HG03135 (cell line): ENCODE measurements around the gene MRRF.
"Not testable (repeated sequence)": the region's sequence is repeated elsewhere in the genome, so short reads cannot be mapped to it uniquely, and the experiment has no call there.

Experiments used
- ATAC-seq: cut with Tn5 transposase; IDR thresholded peaks from one replicate; pipeline ENCODE4 v1.9.1; 2021; ENCODE audit warnings: mild to moderate bottlenecking, moderate library complexity; ENCODE audit not compliant: unreplicated experiment

MRRF gene

GRCh38 chr9:122330466-122330865 is 65.8 kb downstream of the MRRF start:
- not testable (repeated sequence) for ATAC-seq

DNA sequence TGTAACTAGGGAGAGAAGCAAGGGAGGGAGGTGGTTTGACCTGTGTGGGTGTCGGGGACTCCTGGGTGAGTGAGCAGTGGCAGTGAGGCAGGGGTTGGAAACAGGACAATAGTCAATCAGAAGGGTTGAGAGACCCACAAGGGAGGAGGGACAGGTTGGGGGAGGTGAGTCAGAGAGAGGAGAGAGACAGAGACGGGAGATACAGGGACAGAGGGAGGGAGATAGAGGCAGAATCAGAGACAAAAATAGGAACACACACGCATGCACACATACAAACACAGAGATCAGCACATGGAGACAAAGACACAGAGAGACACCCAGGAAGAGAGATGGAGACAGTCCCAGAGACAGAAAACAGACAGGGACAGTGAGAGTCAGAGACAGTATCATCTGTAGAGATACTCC is 66.8 kb downstream of the MRRF start:
- no peak for ATAC-seq

GRCh38 chr9:122332083-122332482 is 67.4 kb downstream of the MRRF start:
- no peak for ATAC-seq

GRCh38 chr9:122332644-122333043 is 68.0 kb downstream of the MRRF start:
- no peak for ATAC-seq

GRCh38 chr9:122333169-122333808 is 68.6 kb downstream of the MRRF start:
- no peak for ATAC-seq

GRCh38 chr9:122334916-122335315 is 70.2 kb downstream of the MRRF start:
- ATAC-seq: no peak

DNA sequence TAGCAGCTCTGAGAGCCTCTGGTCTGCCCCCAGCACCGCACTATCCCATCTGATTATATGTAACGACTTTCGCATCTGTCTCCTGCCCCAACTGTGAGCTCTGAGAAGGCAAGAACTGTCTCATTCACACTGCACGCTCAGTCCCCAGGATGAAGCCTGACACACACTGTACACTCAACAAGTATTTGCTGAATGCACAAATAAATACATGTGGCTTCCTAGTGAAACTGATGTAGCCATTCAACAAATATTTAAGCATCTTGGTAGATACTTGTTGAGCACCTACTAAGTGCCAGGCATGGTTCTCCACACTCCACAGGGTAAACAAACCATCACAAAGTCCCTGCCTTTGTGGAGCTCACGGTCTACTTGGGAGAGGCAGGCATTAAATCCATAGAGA is 71.5 kb downstream of the MRRF start:
- ATAC-seq: no peak

GRCh38 chr9:122336866-122337555 is 72.3 kb downstream of the MRRF start:
- ATAC-seq: no peak

DNA sequence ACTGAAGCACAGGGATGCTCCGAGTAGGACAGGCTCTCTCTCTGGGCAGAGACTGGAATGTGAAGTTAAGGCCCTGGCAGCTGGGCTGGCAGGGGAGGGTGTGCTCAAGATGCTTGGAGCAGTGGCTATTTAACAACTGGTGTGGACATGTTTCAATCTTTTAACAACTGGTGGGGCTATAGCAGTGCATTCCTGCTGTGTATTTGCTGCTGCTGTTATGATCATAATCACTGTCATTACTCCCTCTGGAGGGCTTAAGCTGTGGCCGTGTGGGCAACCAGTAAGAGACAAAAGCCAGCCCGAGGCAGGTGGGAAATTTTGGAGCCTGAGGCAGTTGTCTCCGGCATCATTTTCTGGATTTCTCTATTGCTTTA is 72.9 kb downstream of the MRRF start:
- no peak for ATAC-seq

DNA sequence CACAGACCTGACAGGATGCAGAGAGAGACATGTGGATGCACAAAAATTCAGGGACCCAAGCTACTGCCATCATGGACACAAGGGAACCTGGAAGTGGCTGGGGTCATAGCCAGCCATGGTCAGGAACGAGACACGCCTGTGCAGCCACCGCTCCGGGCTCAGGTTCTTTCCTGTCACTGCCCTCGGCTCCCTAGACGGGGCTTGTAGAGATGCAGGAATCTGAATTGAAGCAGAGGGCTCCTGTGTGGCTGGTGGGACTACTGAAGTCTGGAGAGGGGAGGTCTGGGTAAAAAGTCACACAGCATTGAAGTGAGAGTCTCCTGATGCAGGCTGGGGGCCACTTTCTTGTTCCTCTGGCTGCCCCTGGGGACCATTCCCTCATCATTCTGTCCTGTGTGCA is 73.9 kb downstream of the MRRF start:
- ATAC-seq: no peak

GRCh38 chr9:122338994-122339393 is 74.3 kb downstream of the MRRF start:
- ATAC-seq: no peak

DNA sequence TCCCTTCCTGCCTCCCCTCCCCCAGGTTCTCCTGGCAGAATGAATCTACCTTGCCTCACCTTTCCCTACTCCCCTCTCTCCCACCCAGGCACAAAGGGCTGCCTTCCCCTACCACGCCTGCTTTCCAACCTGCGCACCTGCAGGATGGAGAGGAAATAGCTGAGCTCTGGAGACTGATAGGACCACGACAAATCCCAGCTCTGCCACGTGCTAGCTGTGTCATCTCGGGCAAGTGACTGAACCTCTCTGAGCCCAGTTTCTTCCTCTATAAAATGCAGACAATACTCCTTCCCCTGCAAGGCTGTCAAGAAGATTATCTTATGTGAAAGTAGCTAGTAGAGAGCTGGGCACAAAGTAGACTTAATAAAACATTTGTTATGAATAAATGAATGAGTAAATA is 74.9 kb downstream of the MRRF start:
- no peak for ATAC-seq

- no peak for ATAC-seq
These were observed 75.5 kb downstream of the MRRF start for GRCh38 chr9:122340161-122340560.

- no peak for ATAC-seq
These were observed 77.8 kb downstream of the MRRF start for GRCh38 chr9:122342323-122343050.

DNA sequence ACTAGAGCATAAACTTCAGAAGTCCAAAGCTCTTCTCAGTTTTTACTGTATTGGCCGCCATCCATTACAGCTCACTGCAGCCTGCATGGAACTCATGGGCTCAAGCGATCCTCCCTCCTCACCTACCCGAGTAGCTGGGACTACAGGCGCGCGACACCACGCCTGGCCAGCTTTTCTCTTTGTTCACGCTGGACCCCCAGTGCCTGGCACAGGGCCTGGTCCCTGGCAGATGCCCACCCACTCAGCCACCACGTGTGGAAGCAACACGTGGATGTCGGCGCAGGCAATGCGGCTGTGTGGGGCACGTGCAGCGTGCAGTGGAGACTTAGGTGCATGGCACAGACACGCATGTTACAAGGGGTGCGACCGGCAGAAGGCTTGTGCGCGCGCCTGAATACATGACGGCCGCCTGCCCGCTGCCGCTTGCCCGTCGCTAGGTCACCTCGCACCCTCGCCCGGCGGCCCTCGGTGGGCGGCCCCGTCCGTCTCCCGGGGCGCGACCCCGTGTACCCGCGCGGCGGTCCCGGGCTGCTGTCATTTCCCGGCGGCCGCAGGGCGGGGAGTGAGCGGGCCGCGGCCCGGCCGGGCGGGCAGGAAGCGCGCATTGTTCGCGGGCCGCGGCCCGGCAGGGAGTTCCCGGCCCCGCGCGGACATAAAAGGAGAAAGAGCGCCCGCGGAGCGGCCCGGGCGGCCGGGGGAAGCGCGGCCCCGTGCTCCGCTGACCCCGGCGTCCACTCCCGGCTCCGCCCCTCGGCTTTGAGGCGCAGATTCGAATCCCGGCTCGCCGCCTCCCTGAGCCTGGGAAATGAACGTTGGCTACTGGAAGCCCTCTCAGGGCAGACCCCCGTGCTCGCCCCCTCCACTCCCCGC is 82.0 kb downstream of the MRRF start:
- ATAC-seq: no peak

GRCh38 chr9:122347348-122348287 is 82.9 kb downstream of the MRRF start:
- no peak for ATAC-seq

DNA sequence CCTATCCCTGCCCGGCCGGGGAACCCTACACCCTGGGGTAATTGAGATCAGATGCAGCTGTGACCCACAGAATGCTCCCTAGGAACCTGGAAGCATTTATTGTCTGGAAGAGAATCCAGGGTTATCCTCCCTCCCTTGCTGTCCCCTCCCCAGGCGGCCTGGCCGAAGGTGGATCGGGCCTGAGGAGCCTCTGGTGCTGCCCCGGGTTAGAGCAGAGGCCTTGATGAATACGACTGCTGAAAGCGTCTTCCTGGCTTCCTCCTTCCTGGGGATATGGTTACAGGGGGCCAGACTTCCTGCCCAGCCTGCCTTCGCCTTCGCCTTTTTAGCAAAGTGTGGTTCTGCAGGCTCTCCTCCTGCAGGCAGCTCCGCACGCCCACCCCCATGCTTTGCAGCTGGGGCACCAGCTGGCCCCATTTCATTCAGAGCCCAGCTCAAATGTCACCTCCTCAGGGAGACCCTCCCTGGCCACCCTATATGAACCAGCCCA is 83.7 kb downstream of the MRRF start:
- ATAC-seq: no peak

DNA sequence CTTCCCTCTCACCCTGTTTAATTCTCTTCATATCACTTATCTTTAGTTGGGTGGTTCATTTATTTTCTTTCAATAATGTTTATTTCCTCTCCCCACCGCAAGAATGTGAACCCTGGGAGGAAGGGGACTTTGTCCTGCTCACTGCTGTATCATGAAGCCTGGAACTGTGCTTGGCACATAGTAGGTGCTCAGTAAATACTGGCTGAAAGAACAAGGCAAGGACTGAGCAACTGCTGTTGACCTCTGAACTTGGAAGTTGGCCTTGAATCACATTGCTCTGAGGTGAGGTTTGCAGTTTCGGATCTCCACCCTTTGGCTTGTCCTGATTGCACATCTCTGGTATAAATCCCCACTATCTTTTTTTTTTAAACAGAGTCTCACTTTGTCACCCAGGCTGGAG is 84.1 kb downstream of the MRRF start:
- no peak for ATAC-seq

DNA sequence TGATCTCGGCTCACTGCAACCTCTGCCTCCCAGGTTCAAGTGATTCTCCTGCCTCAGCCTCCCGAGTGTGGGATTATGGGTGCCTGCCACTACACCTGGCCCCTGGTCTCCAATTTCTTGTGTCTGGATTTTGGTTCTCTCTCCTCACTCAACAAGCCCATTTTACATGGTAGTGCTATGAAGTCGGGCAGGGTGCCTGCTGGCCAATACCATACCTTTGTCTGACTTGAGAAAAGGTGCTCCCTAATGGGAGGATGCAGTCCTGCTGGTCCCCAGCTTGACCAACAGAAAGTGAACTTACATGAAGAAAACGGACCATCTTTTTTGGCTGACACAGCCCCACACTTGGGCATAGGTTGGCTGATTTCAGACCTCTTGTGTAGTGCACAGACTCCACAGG is 84.5 kb downstream of the MRRF start:
- no peak for ATAC-seq
